Measurements from ENCODE around the gene SFTA2. TPM values are rescaled to one million over a fixed set of nuclear protein-coding genes. Genes with fewer than 3 reads are reported as not detected.

SFTA2 gene
- polyA plus RNA-seq, 1 of the 3 experiments (the other 2 are of a cell fraction) = not detected

DNA sequence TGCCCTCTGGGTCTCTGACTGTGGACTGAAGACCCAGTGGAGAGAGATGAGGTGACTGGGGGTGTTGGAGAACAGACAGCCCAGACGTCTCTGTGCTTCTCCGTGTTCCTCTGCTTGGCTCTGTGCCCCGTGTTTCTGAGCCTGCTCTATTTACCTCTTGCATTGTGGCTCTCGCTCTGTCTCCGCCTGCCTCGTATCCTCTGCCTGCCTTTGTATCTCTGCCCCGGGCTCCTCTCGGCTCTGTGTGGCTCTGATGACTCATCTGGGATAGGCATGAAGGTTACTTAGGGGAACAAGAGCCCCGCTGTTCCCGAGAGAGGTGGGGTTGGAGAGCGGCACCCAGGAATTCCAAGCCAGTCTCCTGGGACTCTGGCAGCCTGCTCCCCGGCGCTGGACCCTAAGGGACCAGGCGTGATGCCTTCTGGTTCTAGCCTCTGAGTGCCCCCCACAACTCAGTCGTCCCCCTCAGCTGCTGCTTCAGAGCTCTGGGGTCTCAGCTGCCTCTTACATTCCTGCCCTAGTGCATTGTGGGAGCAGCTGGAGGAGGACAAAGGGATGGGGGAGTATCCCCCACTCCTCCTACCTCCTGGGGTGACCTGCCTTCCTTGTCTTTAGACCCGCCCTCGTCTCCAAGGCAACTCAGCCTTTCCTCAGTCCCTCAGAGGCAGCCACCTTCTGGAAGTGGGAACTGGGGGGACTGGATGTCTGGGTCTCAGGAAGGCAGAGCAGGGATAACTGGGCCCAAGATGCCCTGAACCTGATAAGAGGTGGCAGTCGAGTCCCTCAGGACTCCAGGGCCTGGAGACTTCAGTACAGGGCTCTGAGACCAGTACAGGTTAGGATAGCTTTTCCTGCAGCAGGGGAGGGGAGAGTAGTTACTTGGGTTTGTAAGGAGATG lies 45.7 kb downstream of the SFTA2 start:
- Histone ChIP-seq H3K4me2 (peak overlapping the region; percentile 99), H3K4me3 (ENCODE audit: low read depth in 2 of 2, low read length in 1 of 2) (peak overlapping the region; percentile 62 to 69)
- TF ChIP-seq FOSL2 (IDR thresholded peaks at IDR 0.05; ENCODE audit: borderline replicate concordance, low read depth) (peak; percentile 89; the same call in 1 of the 2 replicates), POLR2AphosphoS5 (IDR thresholded peaks at IDR 0.05; ENCODE audit: low read depth, low read length) (0 out of 2 replicates have a peak, but pooled peaks have one; percentile 30), MEF2A (IDR thresholded peaks at IDR 0.05; ENCODE audit: borderline replicate concordance, low read depth) (no peak), TEAD4 (IDR thresholded peaks at IDR 0.05; ENCODE audit: borderline replicate concordance, insufficient read depth) (peak; percentile 53; the same call in 1 of the 2 replicates), FOXM1 (IDR thresholded peaks at IDR 0.05; ENCODE audit: low read depth) (no peak), RCOR1 (IDR thresholded peaks at IDR 0.05; ENCODE audit: low read length) (no peak), JUND (IDR thresholded peaks at IDR 0.05) (peak; percentile 78; the same call in 1 of the 2 replicates), MXI1 (IDR thresholded peaks at IDR 0.05; ENCODE audit: low read depth, low read length) (no peak), GATA2 (CRISPR knock-in tag; IDR thresholded peaks at IDR 0.05) (no peak), RFX5 (IDR thresholded peaks at IDR 0.05; ENCODE audit: low read length) (no peak), EP300 (IDR thresholded peaks at IDR 0.05; ENCODE audit: borderline replicate concordance in 1 of 2, low read depth in 1 of 2, low read length in 1 of 2) (peak in 1 of 2 experiments; percentile 32; a peak in 1 of 4 replicates), NRF1 (IDR thresholded peaks at IDR 0.05; ENCODE audit: low read depth, low read length) (no peak), YY1 (IDR thresholded peaks at IDR 0.05; ENCODE audit: low read depth) (peak; percentile 20; the same call in 1 of the 2 replicates), TCF12 (IDR thresholded peaks at IDR 0.05) (peak; percentile 52), NFIC (IDR thresholded peaks at IDR 0.05; ENCODE audit: borderline replicate concordance) (peak; percentile 77), ELF1 (IDR thresholded peaks at IDR 0.05) (no peak), RAD21 (IDR thresholded peaks at IDR 0.05; ENCODE audit: low read length) (no peak), TAF1 (IDR thresholded peaks at IDR 0.05; ENCODE audit: borderline replicate concordance, low read depth, low read length) (peak; percentile 46)
- TF ChIP-seq, protein P1, sequence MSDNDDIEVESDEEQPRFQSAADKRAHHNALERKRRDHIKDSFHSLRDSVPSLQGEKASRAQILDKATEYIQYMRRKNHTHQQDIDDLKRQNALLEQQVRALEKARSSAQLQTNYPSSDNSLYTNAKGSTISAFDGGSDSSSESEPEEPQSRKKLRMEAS (IDR thresholded peaks at IDR 0.05; ENCODE audit: low read depth) = peak; percentile 72
- TF ChIP-seq, protein P2, sequence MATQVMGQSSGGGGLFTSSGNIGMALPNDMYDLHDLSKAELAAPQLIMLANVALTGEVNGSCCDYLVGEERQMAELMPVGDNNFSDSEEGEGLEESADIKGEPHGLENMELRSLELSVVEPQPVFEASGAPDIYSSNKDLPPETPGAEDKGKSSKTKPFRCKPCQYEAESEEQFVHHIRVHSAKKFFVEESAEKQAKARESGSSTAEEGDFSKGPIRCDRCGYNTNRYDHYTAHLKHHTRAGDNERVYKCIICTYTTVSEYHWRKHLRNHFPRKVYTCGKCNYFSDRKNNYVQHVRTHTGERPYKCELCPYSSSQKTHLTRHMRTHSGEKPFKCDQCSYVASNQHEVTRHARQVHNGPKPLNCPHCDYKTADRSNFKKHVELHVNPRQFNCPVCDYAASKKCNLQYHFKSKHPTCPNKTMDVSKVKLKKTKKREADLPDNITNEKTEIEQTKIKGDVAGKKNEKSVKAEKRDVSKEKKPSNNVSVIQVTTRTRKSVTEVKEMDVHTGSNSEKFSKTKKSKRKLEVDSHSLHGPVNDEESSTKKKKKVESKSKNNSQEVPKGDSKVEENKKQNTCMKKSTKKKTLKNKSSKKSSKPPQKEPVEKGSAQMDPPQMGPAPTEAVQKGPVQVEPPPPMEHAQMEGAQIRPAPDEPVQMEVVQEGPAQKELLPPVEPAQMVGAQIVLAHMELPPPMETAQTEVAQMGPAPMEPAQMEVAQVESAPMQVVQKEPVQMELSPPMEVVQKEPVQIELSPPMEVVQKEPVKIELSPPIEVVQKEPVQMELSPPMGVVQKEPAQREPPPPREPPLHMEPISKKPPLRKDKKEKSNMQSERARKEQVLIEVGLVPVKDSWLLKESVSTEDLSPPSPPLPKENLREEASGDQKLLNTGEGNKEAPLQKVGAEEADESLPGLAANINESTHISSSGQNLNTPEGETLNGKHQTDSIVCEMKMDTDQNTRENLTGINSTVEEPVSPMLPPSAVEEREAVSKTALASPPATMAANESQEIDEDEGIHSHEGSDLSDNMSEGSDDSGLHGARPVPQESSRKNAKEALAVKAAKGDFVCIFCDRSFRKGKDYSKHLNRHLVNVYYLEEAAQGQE (IDR thresholded peaks at IDR 0.05; ENCODE audit: low read depth, low read length) = 0 out of 2 replicates have a peak, but pooled peaks have one; percentile 30
- TF ChIP-seq, protein P3, sequence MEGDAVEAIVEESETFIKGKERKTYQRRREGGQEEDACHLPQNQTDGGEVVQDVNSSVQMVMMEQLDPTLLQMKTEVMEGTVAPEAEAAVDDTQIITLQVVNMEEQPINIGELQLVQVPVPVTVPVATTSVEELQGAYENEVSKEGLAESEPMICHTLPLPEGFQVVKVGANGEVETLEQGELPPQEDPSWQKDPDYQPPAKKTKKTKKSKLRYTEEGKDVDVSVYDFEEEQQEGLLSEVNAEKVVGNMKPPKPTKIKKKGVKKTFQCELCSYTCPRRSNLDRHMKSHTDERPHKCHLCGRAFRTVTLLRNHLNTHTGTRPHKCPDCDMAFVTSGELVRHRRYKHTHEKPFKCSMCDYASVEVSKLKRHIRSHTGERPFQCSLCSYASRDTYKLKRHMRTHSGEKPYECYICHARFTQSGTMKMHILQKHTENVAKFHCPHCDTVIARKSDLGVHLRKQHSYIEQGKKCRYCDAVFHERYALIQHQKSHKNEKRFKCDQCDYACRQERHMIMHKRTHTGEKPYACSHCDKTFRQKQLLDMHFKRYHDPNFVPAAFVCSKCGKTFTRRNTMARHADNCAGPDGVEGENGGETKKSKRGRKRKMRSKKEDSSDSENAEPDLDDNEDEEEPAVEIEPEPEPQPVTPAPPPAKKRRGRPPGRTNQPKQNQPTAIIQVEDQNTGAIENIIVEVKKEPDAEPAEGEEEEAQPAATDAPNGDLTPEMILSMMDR (IDR thresholded peaks at IDR 0.05) = no peak
- TF ChIP-seq, protein P4, sequence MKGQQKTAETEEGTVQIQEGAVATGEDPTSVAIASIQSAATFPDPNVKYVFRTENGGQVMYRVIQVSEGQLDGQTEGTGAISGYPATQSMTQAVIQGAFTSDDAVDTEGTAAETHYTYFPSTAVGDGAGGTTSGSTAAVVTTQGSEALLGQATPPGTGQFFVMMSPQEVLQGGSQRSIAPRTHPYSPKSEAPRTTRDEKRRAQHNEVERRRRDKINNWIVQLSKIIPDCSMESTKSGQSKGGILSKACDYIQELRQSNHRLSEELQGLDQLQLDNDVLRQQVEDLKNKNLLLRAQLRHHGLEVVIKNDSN (IDR thresholded peaks at IDR 0.05; ENCODE audit: borderline replicate concordance, low read depth) = no peak
- TF ChIP-seq, protein P5, sequence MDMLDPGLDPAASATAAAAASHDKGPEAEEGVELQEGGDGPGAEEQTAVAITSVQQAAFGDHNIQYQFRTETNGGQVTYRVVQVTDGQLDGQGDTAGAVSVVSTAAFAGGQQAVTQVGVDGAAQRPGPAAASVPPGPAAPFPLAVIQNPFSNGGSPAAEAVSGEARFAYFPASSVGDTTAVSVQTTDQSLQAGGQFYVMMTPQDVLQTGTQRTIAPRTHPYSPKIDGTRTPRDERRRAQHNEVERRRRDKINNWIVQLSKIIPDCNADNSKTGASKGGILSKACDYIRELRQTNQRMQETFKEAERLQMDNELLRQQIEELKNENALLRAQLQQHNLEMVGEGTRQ (IDR thresholded peaks at IDR 0.05; ENCODE audit: borderline replicate concordance, low read depth, low read length) = no peak
- TF ChIP-seq, protein P6, sequence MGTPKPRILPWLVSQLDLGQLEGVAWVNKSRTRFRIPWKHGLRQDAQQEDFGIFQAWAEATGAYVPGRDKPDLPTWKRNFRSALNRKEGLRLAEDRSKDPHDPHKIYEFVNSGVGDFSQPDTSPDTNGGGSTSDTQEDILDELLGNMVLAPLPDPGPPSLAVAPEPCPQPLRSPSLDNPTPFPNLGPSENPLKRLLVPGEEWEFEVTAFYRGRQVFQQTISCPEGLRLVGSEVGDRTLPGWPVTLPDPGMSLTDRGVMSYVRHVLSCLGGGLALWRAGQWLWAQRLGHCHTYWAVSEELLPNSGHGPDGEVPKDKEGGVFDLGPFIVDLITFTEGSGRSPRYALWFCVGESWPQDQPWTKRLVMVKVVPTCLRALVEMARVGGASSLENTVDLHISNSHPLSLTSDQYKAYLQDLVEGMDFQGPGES (IDR thresholded peaks at IDR 0.05; ENCODE audit: low read depth, low read length) = no peak

More for the DNA sequence above, 45.7 kb downstream of the SFTA2 start:
- Histone ChIP-seq H2AFZ (ENCODE audit: low read depth) (peak overlapping the region; percentile 63; the same call in 1 of the 2 replicates), H3K9me2 (no peaks in the 10 kb centered on the region), H4K20me1 (ENCODE audit: insufficient read depth) (no peaks in the 10 kb centered on the region), H3F3A (replicated peaks; ENCODE audit: insufficient read depth) (peaks cover 16% of the 10 kb centered on the region), H3K9me3 (no peaks in the 10 kb centered on the region), H3K36me3 (replicated peaks in 1 of 2; ENCODE audit: control insufficient read depth in 1 of 2, insufficient read depth in 2 of 2, low read length in 1 of 2) (peaks cover 0 to 14% of the 10 kb centered on the region in 2 experiments), H3K9ac (peak overlapping the region; percentile 71), H3K4me1 (ENCODE audit: control insufficient read depth in 1 of 2, insufficient read depth in 2 of 2, low read depth in 1 of 2, low read length in 1 of 2) (peaks cover 20 to 33% of the 10 kb centered on the region in 2 experiments; a peak in 3 of 4 replicates), H3K79me2 (ENCODE audit: insufficient read depth) (peaks cover 61% of the 10 kb centered on the region), H3K27ac (ENCODE audit: low read depth in 2 of 2, low read length in 1 of 2) (peak overlapping the region; percentile 60 to 83), H3K27me3 (ENCODE audit: insufficient read depth) (no peaks in the 10 kb centered on the region)
- 22% methylated on average over 17 of the region's 18 CpGs for WGBS (ENCODE audit: low lambda C conversion rate)
- POLR2A ChIA-PET = no interaction called here
- peak; percentile 65 for DNase-seq
- CTCF ChIA-PET = interaction anchor here (0.9 to 1.8 kb wide), 3 partner anchors 8 to 59 kb away, joined by 3 to 5 read pairs (median 5); no protein-coding TSS in a partner anchor
